Stimulated activated CD8-positive, alpha-beta memory T cell treated with anti-CD3 and anti-CD28 coated beads, Interleukin-12 subunit alpha, Interleukin-12 subunit beta, amount 100 ng/mL, for 4 hours (primary cell): ENCODE results near the gene URI1.

Experiments used
- DNase-seq: peaks from one replicate; pipeline ENCODE4 v3.0.0-alpha.2; 2020; ENCODE audit warnings: low read depth

The URI1 gene

DNA sequence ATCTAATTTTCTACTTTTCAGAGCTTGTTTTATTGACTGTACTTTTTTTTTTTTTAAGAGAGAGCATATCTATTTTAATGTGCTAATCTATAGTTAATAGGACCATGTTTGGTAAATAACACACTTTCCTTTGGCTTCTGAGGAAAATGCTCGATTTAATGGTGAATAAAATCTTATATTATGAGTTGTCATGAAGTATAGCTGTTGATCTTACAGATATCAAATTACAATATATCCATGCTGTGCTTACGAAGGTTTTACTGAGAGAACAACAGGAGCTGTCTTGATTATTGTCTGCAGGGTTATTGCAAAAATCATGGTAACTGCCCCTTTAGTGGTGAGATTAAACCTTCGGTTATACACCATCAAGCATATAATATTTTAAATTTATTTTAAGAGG, 29.6 kb downstream of the URI1 start:
- DNase-seq: no peak

DNA sequence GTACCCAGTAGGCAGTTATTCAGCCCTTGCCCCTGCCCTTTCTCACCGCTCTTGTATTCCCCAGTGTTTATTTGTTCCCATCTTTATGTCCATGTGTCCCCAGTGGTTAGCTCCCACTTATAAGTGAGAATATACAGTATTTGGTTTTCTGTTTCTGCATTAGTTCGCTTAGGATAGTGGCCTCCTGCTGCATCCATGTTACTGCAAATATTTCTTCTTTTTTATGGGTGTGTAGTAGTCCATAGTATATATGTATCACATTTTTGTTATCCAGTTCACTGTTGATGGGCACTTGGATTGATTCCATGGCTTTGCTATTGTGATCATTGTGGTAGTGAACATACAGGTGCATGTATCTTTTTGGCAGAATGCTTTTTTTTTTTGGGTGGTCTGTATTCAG, 32.7 kb downstream of the URI1 start:
- DNase-seq: no peak

DNA sequence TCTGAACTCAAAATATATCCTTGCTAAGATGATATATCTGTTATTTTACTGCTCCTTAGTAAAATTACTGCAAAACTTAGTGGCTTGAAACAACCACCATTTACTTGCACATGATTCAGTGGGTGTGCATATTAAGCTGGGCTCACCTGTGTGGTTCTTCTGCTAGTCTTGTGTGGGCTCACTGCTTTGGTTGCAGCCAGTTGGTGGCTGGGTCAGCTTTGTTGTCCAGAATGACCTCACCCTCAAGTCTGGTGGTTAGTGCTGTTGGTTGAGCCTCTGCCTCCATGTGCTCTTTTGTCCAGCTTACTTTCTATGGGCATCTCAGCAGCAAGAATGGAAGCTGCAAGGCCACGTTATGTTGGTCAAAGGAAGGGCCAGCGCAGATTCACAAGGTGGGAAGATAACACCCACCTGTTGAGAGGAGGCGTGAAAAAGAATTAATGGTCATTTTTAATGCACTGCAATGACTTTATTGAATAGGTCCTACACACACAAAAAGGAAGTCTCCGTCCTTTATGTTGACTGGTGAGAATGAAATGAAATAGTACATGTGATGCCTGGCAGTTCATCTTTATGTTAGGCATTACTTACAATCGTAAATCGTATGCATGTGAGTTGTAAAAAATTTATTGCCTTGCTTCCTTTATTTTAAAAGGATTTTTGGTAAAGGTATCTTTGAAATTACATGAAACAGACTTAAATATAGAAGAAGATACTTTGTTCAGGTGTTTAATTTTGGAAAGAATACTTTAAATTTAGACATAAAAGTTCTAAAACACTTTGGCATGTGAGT, 34.3 kb downstream of the URI1 start:
- DNase-seq: no peak

DNA sequence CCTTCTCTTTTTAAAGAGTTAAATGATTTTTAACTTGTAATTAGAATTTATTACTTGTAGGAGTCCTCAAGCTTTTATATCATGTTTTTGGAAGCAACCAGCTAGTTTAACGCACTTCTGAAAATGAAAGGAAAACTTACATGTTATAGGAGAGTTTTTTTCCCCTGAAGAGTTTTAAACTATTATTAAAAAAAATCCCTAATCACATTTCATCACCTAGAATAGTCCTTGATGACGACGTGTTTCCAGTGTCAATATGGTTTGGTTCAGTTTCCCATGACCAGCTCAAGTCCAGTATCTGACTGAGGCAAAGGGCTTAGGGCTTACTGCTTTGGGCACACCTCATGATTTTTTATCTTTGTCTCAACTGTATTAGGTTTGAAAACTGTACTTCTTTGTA, 36.0 kb downstream of the URI1 start:
- DNase-seq: no peak

DNA sequence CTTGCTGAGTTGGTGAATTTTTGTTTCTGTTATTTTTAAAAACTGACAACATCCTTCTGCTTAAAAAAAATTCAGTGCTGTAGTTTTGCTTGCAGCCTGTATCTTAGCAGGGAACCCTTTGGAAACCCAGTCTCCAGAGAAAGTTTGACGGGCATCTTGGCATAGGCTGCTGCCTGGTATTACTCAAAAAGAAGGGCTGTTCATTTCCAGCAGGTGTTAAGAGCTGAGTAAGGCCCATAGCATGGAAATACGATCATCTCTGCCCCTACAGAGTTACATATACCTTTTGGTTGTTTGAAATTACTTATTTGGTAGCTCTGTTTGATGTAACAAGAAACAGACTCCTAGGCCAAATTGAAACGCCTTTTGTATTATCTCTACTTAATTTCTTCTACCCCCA, 41.5 kb downstream of the URI1 start:
- no peak for DNase-seq

DNA sequence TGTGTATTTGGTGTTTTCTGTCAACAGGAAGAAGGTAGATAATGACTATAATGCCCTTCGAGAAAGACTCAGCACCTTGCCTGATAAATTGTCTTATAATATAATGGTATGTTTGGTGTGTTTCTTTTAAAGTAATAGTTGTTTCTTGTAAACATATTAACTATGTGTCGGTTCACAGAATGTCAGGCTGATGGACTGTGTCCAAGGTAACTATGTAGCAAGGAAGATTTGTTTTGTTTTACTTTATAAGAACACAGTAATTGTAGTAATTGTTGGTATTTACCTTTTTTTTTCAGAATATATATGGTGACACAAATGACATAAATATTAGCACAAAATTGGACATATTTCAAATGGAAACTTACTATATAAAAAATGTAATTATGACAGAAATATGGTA, 43.2 kb downstream of the URI1 start:
- DNase-seq: no peak

DNA sequence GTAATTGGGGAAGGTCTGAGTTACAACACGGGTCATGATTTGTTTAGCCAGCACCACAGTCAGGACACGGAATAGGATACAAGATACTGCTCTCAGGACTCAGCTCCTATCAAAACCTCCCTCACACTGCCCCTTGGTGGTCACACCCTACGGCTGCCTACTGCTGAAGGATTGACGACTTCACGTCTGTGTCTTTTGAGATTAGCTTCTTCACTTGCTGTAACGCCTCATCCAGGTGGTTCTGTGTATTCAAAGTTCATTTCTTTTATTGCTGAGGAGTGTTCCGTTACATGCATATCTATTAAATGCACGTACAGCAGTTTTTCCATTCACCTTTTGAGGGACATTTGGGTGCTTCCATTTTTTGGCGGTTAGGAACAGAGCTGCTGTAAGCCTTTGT, 46.3 kb downstream of the URI1 start:
- no peak for DNase-seq

DNA sequence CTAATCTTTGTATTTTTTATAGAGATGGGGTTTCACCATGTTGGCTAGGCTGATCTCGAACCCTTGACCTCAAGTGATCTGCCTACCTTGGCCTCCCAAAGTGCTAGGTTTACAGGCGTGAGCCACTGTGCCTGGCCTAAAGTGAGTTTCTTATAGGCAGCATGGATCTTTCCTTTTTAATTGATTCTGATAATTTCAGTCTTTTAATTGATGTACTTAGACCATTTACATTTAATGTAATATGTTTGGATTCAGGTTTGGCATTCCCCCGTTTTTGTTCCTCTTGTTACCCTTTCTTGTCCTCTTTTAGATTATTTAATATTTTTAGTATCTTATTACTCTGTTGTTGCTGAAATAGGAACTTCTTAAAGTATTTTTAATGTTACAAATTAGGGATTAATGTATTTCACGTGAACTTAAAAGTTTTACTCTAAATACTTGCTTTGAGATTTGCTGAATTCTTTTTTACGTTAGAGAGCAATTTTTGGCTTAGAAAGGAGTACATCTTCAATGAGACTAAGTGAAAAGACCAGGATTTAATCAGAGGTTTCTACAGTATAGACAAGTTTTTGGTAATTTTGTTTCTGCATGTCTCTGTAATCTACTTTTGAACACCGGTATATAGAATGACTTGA, 50.3 kb downstream of the URI1 start:
- DNase-seq: no peak

DNA sequence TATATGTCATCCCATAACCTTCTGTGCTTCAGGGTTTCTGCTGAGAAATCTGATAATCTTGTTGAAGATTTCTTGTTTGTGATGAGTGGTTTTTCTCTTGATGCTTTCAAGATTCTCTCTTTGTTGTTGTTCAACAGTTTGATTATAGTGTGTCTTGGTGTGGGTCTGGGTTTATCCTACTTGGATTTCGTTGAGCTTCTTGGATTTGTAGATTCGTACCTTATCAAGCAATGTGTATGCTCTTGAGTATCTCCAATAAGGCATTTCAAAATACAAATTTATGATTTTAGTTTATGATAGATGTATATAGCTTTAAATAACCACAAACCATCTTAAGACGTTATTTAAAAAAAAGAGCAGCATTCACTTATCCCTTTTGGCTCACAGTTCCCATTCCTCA, 57.5 kb downstream of the URI1 start:
- DNase-seq: no peak

DNA sequence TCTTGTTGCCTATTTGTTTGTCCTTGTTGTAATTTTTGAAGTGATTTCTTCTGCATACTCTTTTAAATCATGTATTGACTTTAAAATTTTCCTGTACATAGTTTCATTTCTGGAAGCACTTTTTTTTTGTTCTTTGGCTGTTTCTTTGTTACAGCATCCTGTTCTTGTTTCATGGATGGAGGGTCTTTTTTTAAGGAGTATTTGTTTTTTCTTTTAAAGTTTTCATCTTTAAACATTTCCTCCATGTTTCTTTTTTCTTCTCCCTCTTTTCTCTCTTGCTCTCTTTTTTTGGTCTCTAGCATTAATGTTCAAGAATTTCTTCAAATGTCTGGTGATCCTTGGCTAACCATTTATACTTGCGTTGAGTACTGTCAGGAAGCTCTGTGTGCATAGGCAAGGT, 58.8 kb downstream of the URI1 start:
- no peak for DNase-seq

DNA sequence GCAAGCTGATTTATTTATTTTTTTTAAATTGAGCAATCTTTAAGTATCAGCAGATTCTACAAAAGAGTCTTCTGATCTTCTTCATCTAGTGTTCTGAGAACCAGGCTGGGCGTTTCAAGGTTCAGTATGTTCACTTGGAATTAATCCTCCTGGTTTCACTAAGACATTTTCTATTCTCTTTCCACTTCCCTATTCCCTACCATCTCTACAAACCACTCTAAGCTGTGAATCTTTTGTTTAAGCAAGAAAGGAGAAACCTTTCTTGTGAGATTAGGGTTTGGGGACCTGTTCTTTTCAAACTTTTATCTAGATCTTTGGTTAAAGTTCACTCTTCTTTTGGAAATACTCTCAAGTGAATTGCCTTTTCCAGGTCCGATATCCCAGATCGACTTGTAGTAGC, 59.3 kb downstream of the URI1 start:
- DNase-seq: no peak

DNA sequence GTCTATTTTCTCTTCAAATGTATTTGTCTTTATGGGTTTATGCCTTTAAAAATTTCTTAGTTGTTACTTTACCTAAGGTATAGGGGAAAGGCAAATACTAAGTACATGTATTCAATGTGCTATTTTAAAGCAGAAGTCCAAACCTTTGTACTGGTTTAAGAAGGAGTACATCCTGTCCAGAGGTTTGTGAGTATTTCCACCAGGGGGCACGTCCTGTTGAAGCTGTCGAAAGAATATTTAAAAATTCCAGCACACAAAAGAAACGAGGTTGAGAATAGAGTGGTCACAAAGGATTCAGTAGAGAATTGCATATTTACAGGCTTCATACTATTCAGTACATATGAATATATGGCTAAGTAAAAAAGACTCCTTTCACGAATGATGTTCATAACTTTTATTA, 59.8 kb downstream of the URI1 start:
- DNase-seq: no peak

DNA sequence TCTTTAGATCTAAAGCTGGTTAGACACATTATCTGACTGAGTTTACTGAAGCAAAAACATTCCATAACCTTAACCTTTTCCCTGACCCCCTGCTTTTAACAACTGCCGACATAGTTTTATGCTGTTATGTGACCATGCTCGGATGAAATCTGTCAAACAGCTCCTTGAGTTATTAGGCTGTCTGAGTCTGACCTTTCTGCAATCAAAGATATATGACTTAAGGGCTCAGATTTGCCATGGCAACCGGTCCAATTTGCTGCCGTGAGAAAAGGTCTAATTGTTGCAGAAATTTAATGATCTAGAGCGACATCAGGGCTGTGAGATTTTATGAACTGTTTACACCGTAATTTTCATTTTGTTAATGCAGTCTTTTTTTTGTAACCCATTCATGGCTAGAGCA, 61.8 kb downstream of the URI1 start:
- DNase-seq: no peak

DNA sequence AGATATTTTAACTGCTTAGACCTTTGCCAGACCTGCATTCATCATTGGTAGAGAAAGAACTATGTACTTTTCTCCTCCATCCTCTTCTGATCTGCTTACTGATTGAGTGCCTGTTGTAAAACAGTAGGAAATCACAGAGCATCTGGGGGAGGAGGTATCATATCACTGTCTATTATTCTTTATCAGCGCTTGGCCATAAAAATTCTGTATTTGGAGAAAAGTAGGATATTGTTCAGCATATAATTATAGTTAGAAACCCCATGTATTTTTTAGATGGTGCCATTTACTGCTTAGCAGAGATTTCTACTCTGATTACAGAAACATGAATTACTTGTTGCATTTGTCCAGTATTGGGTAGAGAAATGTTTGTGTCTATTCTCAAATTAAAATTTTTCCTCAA, 62.4 kb downstream of the URI1 start:
- DNase-seq: no peak

DNA sequence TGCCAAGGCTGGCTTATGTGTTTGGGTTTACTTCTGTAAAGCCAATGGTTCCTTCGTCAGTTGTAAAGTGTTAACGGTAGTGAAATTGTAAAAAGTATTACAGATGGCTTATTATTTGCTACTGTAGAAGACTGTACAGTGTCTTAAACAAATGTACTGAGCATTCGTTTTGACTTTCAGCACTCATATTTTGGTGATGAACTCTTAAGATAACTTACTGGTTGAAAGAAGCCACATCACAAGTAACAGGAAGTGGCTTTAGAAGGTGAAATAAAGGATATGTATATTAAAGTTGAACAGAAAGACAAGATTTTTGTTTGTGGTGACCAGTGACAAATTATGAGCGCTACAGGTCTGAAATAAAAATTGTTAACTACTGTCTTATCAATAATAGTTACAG, 64.2 kb downstream of the URI1 start:
- DNase-seq: no peak

DNA sequence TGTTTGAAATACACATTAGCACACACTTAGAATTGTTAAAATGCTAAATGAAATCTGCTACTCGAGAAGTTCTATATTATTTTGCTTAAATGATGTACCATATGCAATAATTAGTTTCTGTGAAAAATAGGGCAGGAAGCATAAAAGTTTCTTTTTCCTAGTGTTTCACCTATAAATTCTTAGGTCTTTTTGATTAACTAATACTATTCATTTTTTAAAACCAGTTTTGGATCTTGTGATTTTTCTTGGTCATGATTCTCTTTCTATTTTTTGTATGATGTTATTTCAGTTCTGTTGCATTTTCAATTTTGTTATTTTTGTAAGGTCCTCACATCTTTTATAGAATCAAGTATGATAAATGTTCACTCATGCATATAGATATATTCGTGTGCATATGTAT, 66.1 kb downstream of the URI1 start:
- no peak for DNase-seq

DNA sequence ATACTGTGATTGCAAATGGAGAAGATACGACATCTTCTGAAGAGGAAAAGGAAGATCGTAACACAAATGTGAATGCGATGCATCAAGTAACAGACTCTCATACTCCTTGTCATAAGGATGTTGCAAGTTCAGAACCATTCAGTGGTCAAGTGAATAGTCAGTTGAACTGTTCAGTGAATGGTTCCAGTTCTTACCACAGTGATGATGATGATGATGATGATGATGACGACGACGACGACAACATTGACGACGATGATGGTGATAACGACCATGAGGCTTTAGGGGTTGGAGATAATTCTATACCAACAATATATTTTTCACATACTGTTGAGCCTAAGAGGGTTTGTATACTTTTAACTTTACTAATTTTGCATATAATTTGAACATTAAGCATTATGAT, 67.0 kb downstream of the URI1 start:
- DNase-seq: no peak

DNA sequence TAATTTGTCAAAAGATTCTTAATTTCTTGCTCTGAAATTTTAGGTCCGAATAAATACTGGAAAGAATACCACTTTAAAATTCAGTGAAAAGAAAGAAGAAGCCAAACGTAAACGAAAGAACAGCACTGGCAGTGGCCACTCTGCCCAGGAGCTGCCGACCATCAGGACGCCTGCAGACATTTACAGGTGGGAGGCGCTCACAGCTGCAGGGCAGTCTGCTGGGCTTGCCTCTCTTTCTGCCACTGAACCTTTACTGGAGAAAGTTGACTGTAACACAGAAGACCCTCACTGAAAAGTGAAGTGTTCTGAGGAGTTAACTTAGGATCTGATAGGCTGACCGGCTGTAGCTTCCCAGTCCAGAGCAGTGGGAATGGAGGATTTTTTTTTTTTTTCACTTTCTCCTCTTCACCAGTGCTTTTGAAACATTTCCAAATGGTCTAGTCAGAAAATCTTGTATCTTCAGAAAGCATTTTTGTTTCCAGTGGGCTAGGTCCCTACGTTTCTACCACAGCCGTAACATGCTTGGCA, 69.1 kb downstream of the URI1 start:
- no peak for DNase-seq

DNA sequence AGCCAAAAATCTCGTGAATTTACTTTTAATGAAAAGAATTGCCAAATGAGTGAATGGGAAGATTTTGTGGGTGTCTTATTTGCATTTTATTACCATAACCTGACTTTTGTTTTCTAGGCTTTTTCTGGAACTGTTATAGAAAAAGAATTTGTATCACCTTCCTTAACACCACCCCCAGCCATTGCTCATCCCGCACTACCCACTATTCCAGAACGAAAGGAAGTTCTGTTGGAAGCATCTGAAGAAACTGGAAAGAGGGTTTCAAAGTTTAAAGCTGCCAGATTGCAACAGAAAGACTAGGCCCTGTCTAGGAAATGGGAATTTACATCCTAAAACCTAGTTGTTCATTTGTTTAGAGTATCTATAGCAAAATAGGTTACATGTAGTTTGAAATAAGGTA, 72.7 kb downstream of the URI1 start:
- no peak for DNase-seq

DNA sequence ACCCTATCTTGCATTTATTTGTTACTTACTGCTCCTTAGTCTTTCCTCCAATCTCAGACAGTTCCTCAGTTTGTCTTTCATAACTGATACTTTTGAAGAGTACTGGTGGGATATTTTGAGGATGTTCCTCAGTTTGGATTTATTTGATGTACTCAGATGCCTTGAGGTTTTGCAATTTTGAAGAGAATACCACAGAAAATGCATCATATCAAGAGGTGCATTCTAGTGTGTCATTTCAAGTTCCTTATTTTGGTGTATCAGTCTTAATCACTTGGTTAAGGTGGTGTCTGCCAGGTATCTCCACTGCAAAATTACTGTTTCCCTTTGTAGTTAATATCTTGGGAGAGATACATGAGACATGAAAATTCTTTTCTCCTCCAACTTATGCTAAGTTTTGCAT, 75.1 kb downstream of the URI1 start:
- DNase-seq: no peak

DNA sequence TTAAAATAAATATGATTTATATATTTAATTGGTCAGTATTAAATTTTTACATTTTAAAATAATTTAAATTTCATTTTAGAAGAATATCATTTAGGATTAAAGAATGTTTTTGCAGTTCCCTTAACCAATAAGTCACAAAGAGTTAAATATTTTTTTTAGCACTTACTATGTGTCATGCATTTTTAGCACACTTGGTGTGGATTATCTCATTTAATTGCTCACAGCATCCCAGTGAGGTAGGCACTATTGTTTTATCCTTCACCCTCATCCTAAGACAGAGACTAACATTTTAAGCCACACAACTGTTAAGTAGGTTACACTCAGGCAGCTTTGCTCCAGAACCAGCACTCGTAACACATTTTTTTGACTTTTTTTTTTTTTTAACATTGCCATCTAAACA, 78.2 kb downstream of the URI1 start:
- no peak for DNase-seq

DNA sequence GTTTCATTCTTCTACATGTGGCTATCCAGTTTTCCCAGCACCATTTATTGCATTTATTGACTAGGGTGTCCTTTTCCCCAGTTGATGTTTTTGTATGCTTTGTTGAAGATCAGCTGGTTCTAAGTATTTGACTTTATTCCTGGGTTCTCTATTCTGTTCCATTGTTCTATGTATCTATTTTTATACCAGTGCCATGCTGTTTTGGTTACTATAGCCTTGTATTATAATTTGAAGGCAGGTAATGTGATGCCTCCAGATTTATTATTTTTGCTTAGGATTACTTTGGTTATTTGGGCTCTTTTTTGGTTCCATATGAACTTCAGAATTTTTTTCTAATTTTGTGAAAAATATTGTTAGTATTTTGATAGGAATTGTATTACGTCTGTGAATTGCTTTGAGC, 80.6 kb downstream of the URI1 start:
- no peak for DNase-seq

DNA sequence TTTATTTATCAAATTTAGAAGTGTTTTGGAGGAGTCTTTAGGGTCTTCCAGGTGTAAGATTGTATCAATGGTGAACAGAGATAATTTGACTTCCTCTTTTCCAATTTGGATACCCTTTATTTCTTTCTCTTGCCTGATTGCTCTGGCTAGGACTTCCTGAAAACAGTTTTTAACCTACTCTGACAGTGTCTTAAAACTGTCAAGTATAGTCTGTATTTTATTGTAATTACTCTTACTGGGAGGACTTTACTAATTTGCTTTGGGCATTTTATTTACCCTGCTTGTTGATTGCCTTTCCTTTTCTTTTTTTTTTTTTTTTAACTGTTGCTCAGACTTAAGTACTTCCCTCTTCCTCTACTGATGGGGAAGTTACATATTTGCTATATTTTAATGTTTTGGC, 81.3 kb downstream of the URI1 start:
- no peak for DNase-seq

DNA sequence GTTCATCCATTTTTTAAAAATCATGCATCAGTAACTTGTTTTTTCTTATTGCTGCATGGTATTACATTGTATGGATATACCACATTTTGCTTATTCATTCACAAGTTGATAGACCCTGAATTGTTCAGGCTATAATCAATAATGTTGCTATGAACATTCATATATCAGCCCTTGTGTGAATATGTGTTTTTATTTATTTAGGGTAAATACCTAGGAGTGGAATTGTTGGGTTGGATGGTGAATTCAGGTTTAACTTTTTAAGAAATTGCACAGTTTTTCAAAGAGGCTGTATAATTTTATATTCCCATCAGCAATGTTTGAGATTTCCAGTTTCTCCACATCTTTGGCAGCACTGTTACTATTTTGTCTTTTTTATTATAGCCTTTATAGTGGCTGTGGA, 82.1 kb downstream of the URI1 start:
- no peak for DNase-seq
